Body of pancreas (tissue), 4 donors: ENCODE results near the gene POM121. TPM values are rescaled to one million over a fixed set of nuclear protein-coding genes. Genes with fewer than 3 reads are reported as not detected.
"Not testable (repeated sequence)": the region's sequence is repeated elsewhere in the genome, so short reads cannot be mapped to it uniquely, and the experiment has no call there.

Experiments
- ATAC-seq: fragments of 150-250 bp; one replicate; pipeline ENCODE4 v1.9.1; 2016
- DNase-seq, 4 donors: peaks; one replicate each; pipeline ENCODE4 v3.0.0-alpha.2; 2019
- H3K27ac ChIP-seq, 4 donors: fragments of 200-600 bp; sonication (generic); 1 replicate in 3 of 4; 2 replicates in 1 of 4; pipeline versions ENCODE4 v1.5.1 to v1.6.1; 2016 to 2019; ENCODE audit warnings: mild to moderate bottlenecking in 1 of 4, mixed read lengths in 1 of 4, moderate library complexity in 1 of 4
- H3K27me3 ChIP-seq, 2 donors: fragments of 200-600 bp; sonication (generic); one replicate each; pipeline ENCODE4 v1.6.0; 2016; ENCODE audit warnings: mild to moderate bottlenecking in 1 of 2
- H3K36me3 ChIP-seq, 2 donors: fragments of 200-600 bp; sonication (generic); replicated peaks in 1 of 2; 2 replicates each; pipeline ENCODE4 v1.5.1; 2016; ENCODE audit warnings: low read depth in 2 of 2; ENCODE audit not compliant: insufficient read depth in 1 of 2
- H3K4me1 ChIP-seq: fragments of 200-600 bp; sonication (generic); one replicate; pipeline ENCODE4 v1.6.0; 2016
- H3K4me3 ChIP-seq, 2 donors: fragments of 200-600 bp; sonication (generic); 1 replicate in 1 of 2; 2 replicates in 1 of 2; pipeline ENCODE4 v1.5.1; 2016 to 2019
- H3K9me3 ChIP-seq, 3 donors: fragments of 200-600 bp; sonication (generic); 1 replicate in 2 of 3; 2 replicates in 1 of 3; pipeline ENCODE4 v1.5.1; 2016
- WGBS, 2 donors: methylation state at CpG; one replicate each; pipeline ENCODE4 v1.1.5; 2017; 5-methylcytosine and 5-hydroxymethylcytosine counted together
- intact Hi-C: fragments of 100-400 bp; cut with DNase I; formaldehyde crosslinking; loops from one replicate; pipeline ENCODE4 v1.15.1; 2023
- small RNA-seq: library from RNA; depleted of rRNA; stranded (forward); fragments of <200 nt; gene quantifications from one replicate; pipeline ENCODE3, GENCODE V24; 2016
- total RNA-seq, 2 donors: library from RNA; depleted of rRNA; stranded (reverse); fragments of >200 nt; gene quantifications; one replicate each; pipeline ENCODE4 v1.1.0, GENCODE V29; 2016

The POM121 gene
- total RNA-seq, 2 donors from 2014 or later, result 14.0 to 22.1 TPM

DNA sequence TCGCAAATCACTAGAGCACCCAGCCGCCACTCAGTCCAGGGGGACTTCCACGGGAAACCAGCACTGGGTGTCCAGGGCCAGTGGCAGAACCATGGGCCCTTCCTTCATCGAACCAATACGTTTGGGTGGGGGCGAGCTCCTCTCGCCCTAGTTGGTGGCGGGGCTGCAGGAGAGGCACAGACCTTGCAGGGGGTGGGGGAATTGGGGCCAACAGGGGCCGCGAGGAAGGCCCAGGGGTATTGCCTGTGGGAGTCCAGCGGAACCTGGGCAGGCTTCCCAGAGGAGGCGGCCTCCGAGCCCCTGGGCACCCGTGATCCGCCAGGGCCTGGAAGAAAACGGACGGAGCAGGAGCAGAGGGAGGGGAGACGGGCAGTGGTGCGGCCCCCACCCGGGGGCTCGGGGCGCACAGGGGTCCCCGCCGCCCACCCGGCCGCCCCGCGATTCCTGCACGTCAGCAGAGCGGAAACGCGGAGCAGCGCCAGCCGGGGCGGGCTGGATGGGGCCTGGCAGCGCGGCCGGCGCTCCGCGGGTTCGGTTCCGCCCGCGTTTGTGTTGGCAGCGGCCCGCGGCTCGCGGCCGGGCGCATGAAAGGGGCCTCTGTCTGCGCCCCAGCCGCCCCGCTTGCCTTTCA lies 50.9 kb downstream of the POM121 start:
- intact Hi-C loops, result not testable (repeated sequence)

DNA sequence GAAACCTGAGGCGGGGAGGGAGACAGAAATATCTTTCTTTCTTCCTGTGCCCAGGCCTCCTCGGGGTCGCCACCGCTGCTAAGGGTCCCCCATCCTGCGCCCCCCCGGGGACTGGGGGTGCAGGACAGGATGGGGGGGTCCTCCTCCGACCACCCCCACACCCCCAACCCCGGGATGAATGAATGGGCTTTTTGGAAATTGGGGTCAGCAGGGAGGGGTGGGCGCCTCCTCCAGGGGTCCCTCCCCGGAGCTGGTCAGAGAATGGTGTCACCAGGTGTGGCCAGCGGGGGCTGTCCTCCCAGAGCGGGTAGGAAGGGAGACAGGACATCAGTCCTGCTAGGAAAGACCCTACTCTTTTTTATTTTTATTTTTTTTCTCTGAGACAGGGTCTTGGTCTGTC lies 51.5 kb downstream of the POM121 start:
- H3K4me3 ChIP-seq, H3K27me3 ChIP-seq, ATAC-seq, H3K27ac ChIP-seq, DNase-seq, H3K4me1 ChIP-seq, intact Hi-C loops, H3K36me3 ChIP-seq, H3K9me3 ChIP-seq: not testable (repeated sequence)
- WGBS, 2 donors, result 100% methylated on average over 2 of the region's 12 CpGs; no CpG with 5 or more reads in 1 of the 2 donors

More for the DNA sequence above, 50.9 kb downstream of the POM121 start:
- H3K27me3 ChIP-seq, H3K36me3 ChIP-seq, ATAC-seq, H3K4me3 ChIP-seq, H3K4me1 ChIP-seq, H3K9me3 ChIP-seq, H3K27ac ChIP-seq: not testable (repeated sequence)
- peak in 1 of 4 donors; percentile 1 for DNase-seq
- 100% methylated on average over 3 of the region's 55 CpGs; no CpG with 5 or more reads in 1 of the 2 donors for WGBS, 2 donors

DNA sequence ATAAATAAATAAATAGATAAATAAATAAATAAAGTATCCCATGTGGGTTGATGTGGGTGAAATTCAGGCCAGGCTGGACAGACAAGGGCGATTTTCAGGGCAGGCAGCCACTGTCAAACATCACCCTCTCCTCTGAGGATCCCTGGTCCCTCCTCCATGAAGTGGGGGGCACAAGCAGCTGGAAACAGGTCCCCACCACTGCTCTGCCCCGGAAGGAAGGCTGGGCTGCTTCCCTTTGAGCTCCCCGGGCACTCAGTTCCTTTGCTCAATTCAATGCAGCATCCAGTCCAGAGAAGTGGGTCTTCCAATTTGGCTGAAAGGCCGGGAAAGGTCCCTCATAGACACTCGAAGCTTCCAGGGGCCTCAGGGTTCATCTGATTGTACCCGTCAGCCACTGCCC lies 55.5 kb downstream of the POM121 start:
- H3K9me3 ChIP-seq, H3K36me3 ChIP-seq, H3K4me3 ChIP-seq, H3K4me1 ChIP-seq, intact Hi-C loops, ATAC-seq, H3K27me3 ChIP-seq, H3K27ac ChIP-seq, DNase-seq: not testable (repeated sequence)
- WGBS, 2 donors, result no CpG with 5 or more reads among the region's 6 CpGs

DNA sequence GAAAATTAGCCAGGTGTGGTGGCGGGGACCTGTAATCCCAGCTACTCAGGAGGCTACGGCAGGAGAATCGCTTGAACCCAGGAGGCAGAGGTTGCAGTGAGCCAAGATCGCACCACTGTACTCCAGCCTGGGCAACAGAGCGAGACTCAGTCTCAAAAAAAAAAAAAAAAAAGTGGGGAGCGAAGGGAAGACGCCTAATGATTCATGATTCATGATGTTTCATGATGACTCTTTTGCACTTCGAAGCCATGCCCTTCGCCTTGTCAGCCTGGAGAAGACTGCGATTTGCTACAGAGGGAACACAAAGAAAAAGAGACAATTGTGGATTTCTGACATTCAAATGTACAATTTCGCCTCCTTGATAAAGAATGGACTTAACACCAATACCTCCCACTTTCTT lies 57.2 kb downstream of the POM121 start:
- ATAC-seq, H3K27me3 ChIP-seq, H3K4me1 ChIP-seq, H3K36me3 ChIP-seq, H3K9me3 ChIP-seq, DNase-seq, H3K27ac ChIP-seq, intact Hi-C loops, H3K4me3 ChIP-seq: not testable (repeated sequence)
- no CpG with 5 or more reads among the region's 11 CpGs for WGBS, 2 donors

DNA sequence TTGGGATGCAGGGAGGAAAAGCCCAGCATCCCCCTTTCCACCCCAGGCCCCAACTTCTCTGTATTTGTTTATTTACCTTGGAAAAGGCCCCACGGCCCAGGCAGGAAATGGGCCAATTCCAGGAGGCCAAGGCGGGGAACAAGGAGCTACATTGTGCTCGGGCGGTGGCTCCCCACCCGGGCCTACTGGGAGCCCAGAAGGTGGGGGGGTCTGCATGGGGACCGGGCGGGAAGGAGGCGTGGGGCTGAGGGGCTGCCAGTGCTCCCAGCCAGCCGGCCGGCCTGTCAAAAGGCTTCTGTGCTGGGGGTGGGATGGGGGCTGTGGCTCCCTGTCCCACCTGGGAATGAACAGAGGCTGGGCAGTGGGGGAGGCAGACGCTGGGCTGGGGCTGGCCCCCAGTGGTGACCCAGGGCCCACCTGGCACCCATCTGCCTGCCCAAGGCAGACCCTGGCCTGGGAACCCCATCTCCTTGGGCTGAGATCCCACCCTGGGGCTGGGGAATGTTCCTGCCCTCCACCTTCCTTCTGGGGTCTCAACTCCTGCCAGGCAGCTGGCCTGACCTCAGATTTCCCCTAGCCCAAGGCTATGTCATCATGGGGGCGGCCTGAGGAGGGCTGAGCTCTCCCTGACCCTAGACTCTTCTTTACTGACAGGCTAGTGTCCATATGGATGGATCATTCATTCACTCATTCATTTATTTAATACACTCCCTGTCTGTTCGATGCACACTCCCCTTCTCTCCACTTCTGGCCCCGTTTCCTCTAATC lies 65.4 kb downstream of the POM121 start:
- not testable (repeated sequence) for H3K27me3 ChIP-seq

DNA sequence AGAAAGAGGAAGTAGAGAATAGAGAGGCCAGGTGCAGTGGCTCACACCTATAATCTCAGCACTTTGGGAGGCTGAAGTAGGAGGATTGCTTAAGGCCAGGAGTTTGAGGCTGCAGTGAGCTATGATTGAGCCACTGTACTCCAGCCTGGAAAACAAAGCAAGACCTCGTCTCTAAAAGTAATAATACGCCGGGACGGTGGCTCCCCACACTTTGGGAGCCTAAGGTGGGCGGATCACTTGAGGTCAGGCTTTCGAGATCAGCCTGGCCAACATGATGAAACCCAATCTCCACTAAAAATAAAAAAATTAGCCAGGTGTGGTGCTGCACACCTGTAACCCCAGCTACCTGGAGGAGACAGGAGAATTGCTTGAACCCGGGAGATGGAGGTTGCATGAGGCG lies 70.6 kb downstream of the POM121 start:
- ATAC-seq, H3K9me3 ChIP-seq, H3K27me3 ChIP-seq, H3K4me3 ChIP-seq, H3K36me3 ChIP-seq, DNase-seq, intact Hi-C loops, H3K4me1 ChIP-seq, H3K27ac ChIP-seq: not testable (repeated sequence)
- 93 to 95% methylated on average over 3 to 8 of the region's 8 CpGs for WGBS, 2 donors

More for the DNA sequence above, 65.4 kb downstream of the POM121 start:
- WGBS, 2 donors, result 39% methylated on average over 6 of the region's 14 CpGs; no CpG with 5 or more reads in 1 of the 2 donors
- H3K4me3 ChIP-seq, intact Hi-C loops, H3K4me1 ChIP-seq, H3K9me3 ChIP-seq, H3K36me3 ChIP-seq: not testable (repeated sequence)
- peak; percentile 33 to 58 (median 42) for DNase-seq
- peak; percentile 96 for ATAC-seq
- H3K27ac ChIP-seq, result peak overlapping the region in 3 of 4 donors; percentile 41 to 62 (median 57)

DNA sequence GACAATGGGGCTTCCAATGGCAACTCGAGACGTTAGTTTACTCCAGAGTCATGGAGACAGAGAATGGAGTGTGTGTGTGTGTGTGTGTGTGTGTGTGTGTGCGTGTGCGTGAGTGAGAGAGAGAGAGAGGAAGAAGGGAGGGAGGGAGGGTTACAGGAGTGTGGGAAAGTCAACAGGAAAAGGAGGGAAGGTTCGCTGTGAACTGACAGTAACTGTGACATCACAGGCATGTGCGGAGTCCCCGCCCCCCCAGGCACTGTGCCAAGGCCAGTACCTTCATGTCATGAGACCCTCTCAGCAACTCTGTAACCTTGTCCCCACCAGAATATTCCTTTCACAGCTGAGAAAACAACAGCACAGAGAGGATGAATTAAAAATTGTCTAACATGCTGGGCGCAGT lies 72.6 kb downstream of the POM121 start:
- ATAC-seq, DNase-seq, H3K27me3 ChIP-seq, intact Hi-C loops, H3K36me3 ChIP-seq, H3K27ac ChIP-seq, H3K4me1 ChIP-seq, H3K9me3 ChIP-seq, H3K4me3 ChIP-seq: not testable (repeated sequence)
- 70% methylated on average over 2 of the region's 8 CpGs; no CpG with 5 or more reads in 1 of the 2 donors for WGBS, 2 donors

DNA sequence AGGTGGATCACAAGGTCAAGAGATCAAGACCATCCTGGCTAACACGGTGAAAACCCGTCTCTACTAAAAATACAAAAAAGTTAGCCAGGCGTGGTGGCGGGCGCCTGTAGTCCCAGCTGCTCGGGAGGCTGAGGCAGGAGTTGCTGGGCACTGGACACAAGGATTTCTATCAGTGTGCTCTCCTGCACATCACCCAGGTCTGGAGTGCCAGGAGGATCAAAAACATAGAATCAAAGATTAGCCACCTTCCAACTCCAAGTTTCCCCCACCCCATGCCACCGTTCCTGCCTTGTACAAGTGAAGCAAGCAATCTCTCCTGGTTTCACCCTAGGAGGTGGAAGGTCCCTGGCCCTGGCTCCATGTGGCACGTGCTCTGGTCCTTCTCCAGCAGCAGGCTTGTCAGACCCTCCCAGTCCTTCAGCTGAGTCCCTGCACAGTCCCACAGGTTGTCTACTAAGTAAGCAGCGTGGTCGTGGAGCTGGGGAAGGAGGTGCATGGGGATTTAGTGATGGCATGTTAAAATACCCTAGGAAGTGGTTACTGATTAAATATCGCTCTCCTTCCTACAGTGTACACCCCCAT lies 73.1 kb downstream of the POM121 start:
- DNase-seq, H3K9me3 ChIP-seq, H3K4me3 ChIP-seq, H3K4me1 ChIP-seq, H3K36me3 ChIP-seq, H3K27ac ChIP-seq, intact Hi-C loops, ATAC-seq, H3K27me3 ChIP-seq: not testable (repeated sequence)
- no CpG with 5 or more reads among the region's 11 CpGs for WGBS, 2 donors

Small RNA genes within 50 kb of the gene (small RNA-seq; reads per million reads assigned to genes)
- gene RF00019, result not detected

Other genes starting within 250 kb of the POM121 start
- gene TYW1B, start 96.9 kb upstream of the POM121 start, total RNA-seq, result 1 to 10 TPM; 5.7 to 7.9 TPM
- gene TRIM74, start 44.4 kb downstream of the POM121 start, total RNA-seq, result 1 to 10 TPM in 1 of 2 donors, not detected in 1; 3.3 TPM
- gene SPDYE8, start 104.7 kb downstream of the POM121 start, total RNA-seq, result not detected
- not detected for gene SPDYE11, start 132.8 kb downstream of the POM121 start, total RNA-seq
- gene SPDYE9, start 160.9 kb downstream of the POM121 start, total RNA-seq, result not detected